ENCODE results near the gene DPYSL4. TPM values are rescaled to one million over a fixed set of nuclear protein-coding genes. Genes with fewer than 3 reads are reported as not detected.

DPYSL4 gene
- total and polyA plus RNA-seq, 2 experiments from 2014 or later = 10.6 to 23.9 TPM

GRCh38 chr10:132198068-132198370, 11.3 kb downstream of the DPYSL4 start:
- Mint-ChIP-seq H3K36me3 (ENCODE audit: low read depth) (no peaks in the 10 kb centered on the region), H3K4me1 (no peaks in the 10 kb centered on the region), H3K4me3 (no peak overlapping the region), H3K9me3 (no peaks in the 10 kb centered on the region; the same call in 1 of the 3 replicates), H3K27me3 (ENCODE audit: insufficient read depth, low read depth, poor library complexity) (peaks cover 1% of the 10 kb centered on the region), H3K27ac (no peak overlapping the region)
- no peak overlapping the region for H3K4me2 ChIP-seq
- H3K79me2 ChIP-seq (replicated peaks; ENCODE audit: insufficient read depth) = no peaks in the 10 kb centered on the region
- no peak for TF ChIP-seq EZH2 (IDR thresholded peaks at IDR 0.05; ENCODE audit: low read depth, unreplicated experiment)
- TF ChIP-seq EZH2phosphoT487 (IDR thresholded peaks at IDR 0.05; ENCODE audit: unreplicated experiment) = no peak
- no peak for TF ChIP-seq CREB1 (CRISPR knock-in tag; IDR thresholded peaks at IDR 0.05; ENCODE audit: low read depth)
- TF ChIP-seq ZNF114 (CRISPR knock-in tag; IDR thresholded peaks at IDR 0.05) = no peak
- TF ChIP-seq ZNF462 (CRISPR knock-in tag; IDR thresholded peaks at IDR 0.05) = no peak
- no peak for TF ChIP-seq CTCF (conservative IDR thresholded peaks at IDR 0.05; ENCODE audit: low read depth in 2 of 2)
- no peak for TF ChIP-seq NANOG (IDR thresholded peaks at IDR 0.05; ENCODE audit: borderline replicate concordance)
- TF ChIP-seq ETS1 (IDR thresholded peaks at IDR 0.05) = no peak
- TF ChIP-seq STAT1 (IDR thresholded peaks at IDR 0.05; ENCODE audit: unreplicated experiment) = no peak
- no peak for TF ChIP-seq ZNF331 (CRISPR knock-in tag; IDR thresholded peaks at IDR 0.05; ENCODE audit: low read depth)
- no peaks in the 10 kb centered on the region for H3F3A ChIP-seq (replicated peaks; ENCODE audit: low read depth)
- no peak overlapping the region for H2AFZ ChIP-seq
- no peaks in the 10 kb centered on the region for H3K4me1 ChIP-seq (ENCODE audit: insufficient read depth)
- H3K4me3 ChIP-seq = no peak overlapping the region
- no peak overlapping the region for H3K27ac ChIP-seq (ENCODE audit: low read depth)
- no peaks in the 10 kb centered on the region for H3K27me3 ChIP-seq (ENCODE audit: insufficient read depth)
- DNase-seq (ENCODE audit: low spot score) (no peak), ATAC-seq (no peak)
- H3K36me3 ChIP-seq (ENCODE audit: insufficient read depth) = no peaks in the 10 kb centered on the region
- no peaks in the 10 kb centered on the region for H4K20me1 ChIP-seq (replicated peaks; ENCODE audit: insufficient read depth)
- no peaks in the 10 kb centered on the region for H3K9me2 ChIP-seq (ENCODE audit: insufficient read depth)

Data from GM23338 (cell line).